ENCODE measurements around the gene CDR2L.

Gene CDR2L

DNA sequence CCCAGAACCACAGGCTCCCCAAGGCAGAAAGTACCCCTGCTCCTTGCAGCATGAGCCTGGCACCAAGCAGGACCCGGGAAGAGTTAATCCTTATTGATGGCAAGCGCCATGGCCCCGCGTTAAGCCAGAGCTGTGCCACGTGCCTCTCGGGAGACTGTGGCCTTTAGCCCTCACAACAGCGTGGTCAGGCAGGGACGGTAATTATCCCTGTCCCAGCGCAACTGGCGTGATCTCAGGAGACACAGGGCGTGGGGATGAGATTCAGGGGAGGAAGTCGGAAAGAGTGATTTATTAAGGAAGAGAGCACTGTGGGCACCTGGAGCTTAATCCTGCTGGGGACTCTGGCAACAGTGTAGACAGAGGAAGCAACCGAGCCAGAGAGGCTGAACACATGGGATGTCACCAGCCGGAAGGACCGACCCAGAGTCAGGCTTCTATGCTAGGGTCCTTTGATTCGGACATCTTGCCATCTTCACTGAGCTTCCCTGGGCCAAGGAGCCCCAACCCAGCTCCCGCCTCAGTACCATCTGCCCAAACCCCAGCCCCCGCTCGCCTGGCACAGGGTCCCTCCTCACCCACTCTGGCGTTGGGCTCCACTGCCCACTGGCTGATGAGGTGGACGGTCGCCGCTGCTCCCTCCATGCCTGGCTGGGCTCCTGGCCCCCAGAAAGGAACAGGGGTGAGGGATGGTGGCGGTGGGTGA lies 34.9 kb upstream of the CDR2L start:
- H3K4me3 ChIP-seq (ENCODE audit: low read length) = no peak overlapping the region
- H3K36me3 ChIP-seq (ENCODE audit: insufficient read depth, low read length) = no peaks in the 10 kb centered on the region
- H3K27me3 ChIP-seq (ENCODE audit: insufficient read depth, low read length) = peaks cover 42% of the 10 kb centered on the region
- no peaks in the 10 kb centered on the region for H3K9me3 ChIP-seq (ENCODE audit: low read length)
- no peak overlapping the region for H2AFZ ChIP-seq (ENCODE audit: low read depth, low read length)
- no peaks in the 10 kb centered on the region for H3K4me1 ChIP-seq (ENCODE audit: insufficient read depth, low read length)

DNA sequence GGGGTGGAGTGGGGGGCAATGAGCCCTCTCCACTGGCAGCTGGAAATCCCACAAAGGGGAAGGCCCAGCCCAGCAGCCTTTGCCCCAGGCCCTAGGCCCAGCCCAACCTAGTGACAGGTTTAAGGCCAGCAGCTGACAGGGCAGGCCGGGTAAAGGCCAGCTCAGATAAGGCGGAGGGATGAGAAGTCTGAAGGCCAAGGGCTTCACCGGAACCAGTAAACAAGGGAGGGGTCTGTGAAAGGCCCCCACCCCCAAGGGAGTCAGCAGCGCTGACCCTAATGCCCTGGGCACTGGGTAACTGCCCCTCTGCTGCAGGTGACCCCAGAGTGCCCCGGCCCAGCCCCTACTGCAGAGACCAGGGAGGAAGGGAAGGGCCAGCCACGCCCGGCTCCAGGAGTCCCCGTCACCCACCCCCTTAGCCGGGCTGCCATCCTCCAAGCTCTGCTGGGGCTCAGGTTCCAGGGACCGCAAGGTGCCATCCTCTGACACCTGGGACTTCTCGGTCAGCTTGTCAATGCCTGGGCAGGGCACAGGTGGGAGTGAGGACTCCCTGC lies 34.2 kb upstream of the CDR2L start:
- peaks cover 35% of the 10 kb centered on the region for H3K27me3 ChIP-seq (ENCODE audit: insufficient read depth, low read length)
- no peak overlapping the region for H3K4me3 ChIP-seq (ENCODE audit: low read length)
- no peaks in the 10 kb centered on the region for H3K4me1 ChIP-seq (ENCODE audit: insufficient read depth, low read length)
- H3K9me3 ChIP-seq (ENCODE audit: low read length) = no peaks in the 10 kb centered on the region
- no peak overlapping the region for H2AFZ ChIP-seq (ENCODE audit: low read depth, low read length)
- no peaks in the 10 kb centered on the region for H3K36me3 ChIP-seq (ENCODE audit: insufficient read depth, low read length)

DNA sequence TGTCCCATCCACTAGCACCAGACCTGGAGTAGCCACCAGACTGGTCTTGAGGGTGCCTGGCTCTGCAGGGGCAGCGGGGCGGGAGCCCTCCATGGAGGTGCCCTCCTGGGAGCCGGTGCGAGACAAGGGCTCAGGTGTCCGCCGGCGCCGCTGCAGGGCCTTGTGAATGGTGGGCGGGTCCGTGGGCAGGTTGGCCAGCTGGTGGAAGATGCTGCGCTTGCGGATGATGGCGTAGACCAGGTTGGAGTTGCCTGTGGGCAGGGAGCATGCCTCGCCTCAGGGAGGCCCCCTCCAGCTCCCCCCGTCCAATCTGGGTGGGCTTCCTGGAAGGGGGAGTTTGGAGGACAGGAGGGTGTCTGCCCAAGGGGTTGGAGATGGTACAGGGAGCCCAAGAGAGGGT lies 33.3 kb upstream of the CDR2L start:
- Histone ChIP-seq H2AFZ (ENCODE audit: low read depth, low read length) (no peak overlapping the region), H3K4me1 (ENCODE audit: insufficient read depth, low read length) (no peaks in the 10 kb centered on the region), H3K9me3 (ENCODE audit: low read length) (no peaks in the 10 kb centered on the region), H3K36me3 (ENCODE audit: insufficient read depth, low read length) (no peaks in the 10 kb centered on the region), H3K27me3 (ENCODE audit: insufficient read depth, low read length) (peaks cover 35% of the 10 kb centered on the region), H3K4me3 (ENCODE audit: low read length) (no peak overlapping the region)

DNA sequence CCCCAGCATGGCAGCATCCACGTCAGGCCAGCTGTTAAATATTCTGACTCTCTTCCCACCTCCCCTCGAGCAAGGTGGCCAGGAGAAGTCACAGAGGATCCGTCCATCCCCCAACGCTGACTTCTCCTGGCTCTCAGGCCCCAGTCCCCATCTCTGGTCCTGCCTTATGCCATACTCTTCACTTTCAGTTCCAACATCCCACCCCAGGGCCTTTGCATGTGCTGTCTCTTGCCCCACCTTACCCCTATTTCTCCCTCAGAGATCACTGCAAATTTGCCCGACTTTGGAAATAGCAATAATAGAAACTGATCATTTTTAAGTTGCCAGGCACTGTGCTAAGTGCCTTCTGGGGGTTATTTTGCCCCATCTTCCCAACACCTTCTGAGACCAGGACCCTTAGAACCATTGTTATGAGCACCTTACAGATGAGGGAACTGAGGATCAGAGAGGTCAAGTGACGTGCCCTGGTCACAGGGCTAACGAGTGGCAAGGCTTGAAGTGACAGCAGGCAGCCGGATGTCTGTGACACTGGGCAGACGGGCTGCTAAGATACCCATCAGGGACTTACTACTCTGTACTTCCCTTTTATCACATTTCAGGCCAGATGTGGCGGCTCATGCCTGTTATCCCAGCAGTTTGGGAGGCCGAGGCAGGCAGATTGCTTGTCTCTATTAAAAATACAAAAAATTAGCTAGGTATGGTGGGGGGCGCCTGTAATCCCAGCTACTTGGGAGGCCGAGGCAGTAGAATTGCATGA lies 32.6 kb upstream of the CDR2L start:
- peaks cover 35% of the 10 kb centered on the region for H3K27me3 ChIP-seq (ENCODE audit: insufficient read depth, low read length)
- H2AFZ ChIP-seq (ENCODE audit: low read depth, low read length) = no peak overlapping the region
- no peaks in the 10 kb centered on the region for H3K36me3 ChIP-seq (ENCODE audit: insufficient read depth, low read length)
- no peaks in the 10 kb centered on the region for H3K9me3 ChIP-seq (ENCODE audit: low read length)
- H3K4me1 ChIP-seq (ENCODE audit: insufficient read depth, low read length) = no peaks in the 10 kb centered on the region
- no peak overlapping the region for H3K4me3 ChIP-seq (ENCODE audit: low read length)

DNA sequence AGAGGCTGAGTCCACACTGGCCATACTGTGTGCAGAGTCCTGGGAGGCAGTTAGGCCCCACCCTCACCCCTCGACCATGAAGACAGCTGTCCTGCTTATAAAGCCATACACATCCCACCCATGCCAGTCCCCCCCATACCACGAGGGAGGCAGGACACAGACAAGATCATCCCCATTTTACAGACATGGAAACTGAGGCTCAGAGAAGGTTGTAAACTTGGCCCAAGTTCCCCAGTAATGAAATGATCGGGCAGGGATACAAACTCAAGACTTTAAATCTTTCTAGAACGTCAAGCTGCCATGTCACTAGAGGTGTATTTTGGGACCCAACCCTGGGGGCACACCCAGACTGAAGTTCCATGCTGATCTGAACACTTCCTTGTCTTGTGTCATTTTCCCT lies 31.3 kb upstream of the CDR2L start:
- Histone ChIP-seq H3K27me3 (ENCODE audit: insufficient read depth, low read length) (peaks cover 32% of the 10 kb centered on the region), H3K4me1 (ENCODE audit: insufficient read depth, low read length) (no peaks in the 10 kb centered on the region), H3K4me3 (ENCODE audit: low read length) (no peak overlapping the region), H3K36me3 (ENCODE audit: insufficient read depth, low read length) (no peaks in the 10 kb centered on the region), H3K9me3 (ENCODE audit: low read length) (no peaks in the 10 kb centered on the region), H2AFZ (ENCODE audit: low read depth, low read length) (no peak overlapping the region)

DNA sequence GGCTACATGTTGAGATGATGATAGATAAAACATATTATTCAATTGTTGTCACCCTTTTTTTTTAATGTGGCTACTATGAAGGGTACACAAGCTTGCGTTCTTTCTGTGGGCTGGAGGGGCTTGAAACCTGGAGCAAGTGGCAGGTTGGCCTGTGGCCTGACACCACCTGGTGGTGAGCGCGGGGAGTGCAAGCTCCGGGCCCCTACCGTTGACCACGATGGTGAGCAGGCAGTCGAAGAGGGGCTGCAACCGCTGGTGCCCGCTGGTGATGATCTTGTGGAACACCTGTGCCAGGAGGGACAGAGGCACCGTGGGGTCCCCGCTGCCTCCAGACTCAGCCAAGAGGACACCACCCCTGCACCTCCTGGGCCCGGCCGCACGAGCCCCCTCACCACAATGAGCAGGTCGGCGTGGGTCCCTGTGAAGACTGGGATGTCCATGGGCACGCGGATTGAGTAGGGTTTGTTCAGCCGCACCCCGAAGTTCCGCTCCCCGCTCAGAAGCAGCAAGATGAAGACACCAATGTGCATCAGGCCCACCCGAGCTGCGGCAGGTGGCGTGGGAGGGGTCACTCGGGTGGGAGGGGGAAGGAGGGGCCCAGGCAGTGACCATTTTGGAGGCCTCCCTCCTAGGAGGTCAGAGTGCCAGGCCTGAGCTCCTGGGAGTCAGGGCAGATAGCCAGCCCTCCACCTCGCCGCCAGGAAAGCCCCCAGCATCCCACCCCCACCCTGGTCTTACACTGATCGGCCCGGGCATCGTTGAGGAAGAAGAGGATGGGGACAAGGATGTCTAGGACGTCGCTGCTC lies 29.3 kb upstream of the CDR2L start:
- Histone ChIP-seq H3K4me3 (ENCODE audit: low read length) (no peak overlapping the region), H2AFZ (ENCODE audit: low read depth, low read length) (no peak overlapping the region), H3K36me3 (ENCODE audit: insufficient read depth, low read length) (no peaks in the 10 kb centered on the region), H3K4me1 (ENCODE audit: insufficient read depth, low read length) (no peaks in the 10 kb centered on the region), H3K27me3 (ENCODE audit: insufficient read depth, low read length) (peaks cover 27% of the 10 kb centered on the region), H3K9me3 (ENCODE audit: low read length) (no peaks in the 10 kb centered on the region)

DNA sequence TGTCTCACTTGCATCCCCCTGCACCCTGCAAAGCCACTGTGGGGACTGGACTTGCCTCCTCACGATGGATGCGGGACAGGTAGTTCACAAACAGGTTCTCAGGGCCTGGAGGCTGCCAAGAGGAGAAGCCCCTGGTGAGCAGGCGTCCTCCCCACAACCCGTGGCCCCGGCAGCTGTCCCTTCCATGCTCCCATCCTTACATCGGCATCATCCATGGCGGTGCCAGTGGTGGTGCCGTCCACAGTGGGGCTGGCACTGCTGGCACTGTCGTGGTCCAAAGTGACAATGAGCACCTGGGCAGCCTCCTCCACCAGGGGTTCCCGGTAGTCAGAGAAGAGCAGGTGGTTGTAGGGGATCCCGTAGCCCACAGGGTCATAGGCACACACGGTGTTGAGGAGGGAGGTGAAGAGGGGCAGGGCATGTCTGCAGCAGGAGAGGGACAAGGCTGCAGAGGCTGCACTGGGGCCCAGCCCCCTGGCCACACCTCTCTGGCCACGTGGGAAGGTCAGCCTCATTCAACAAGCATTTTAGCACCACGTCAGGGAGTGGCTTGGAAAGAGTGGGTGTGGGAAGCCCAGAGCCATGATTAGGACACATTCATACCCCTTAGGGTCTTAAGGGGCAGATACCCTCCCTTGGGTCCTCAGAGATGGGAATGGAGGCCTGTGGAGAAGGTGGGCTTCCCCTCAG lies 27.5 kb upstream of the CDR2L start:
- no peaks in the 10 kb centered on the region for H3K4me1 ChIP-seq (ENCODE audit: insufficient read depth, low read length)
- H2AFZ ChIP-seq (ENCODE audit: low read depth, low read length) = no peak overlapping the region
- no peaks in the 10 kb centered on the region for H3K9me3 ChIP-seq (ENCODE audit: low read length)
- peaks cover 31% of the 10 kb centered on the region for H3K27me3 ChIP-seq (ENCODE audit: insufficient read depth, low read length)
- H3K36me3 ChIP-seq (ENCODE audit: insufficient read depth, low read length) = no peaks in the 10 kb centered on the region
- H3K4me3 ChIP-seq (ENCODE audit: low read length) = no peak overlapping the region

DNA sequence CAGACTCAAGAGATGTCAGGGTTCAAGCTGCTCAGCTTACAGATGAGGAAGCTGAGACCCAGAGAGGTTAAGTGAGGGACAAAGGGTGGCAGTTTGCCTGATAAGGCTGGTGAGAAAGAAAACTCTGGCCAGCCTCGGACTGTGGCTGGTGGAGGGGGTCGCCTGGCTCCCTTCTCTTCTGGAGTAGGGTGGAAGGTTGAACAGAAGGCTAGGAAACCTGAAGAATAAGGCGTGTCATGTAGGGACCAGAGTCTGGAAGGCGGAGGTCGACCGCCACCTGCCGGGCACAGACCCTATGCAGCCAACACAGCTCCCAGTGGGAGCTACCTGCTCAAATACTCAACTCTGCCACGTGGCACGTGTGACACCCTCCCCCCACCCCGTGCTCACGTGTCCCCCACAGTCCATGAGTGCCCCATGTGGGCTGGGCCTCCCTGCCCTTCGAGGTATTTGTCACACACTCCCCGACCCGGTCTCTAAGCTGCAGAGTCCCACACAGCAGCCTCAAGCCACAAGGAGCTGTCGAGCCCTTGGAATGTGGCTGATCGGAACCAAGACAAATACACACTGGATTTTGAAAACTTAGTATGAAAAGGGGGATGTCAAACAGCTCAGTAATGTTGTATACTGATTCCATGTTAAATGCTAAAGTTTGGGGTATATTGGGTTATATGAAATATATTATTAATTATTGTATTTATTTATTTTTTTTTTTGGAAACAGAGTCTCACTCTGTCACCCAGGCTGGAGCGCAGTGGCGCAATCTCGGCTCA lies 26.7 kb upstream of the CDR2L start:
- Histone ChIP-seq H3K9me3 (ENCODE audit: low read length) (no peaks in the 10 kb centered on the region), H2AFZ (ENCODE audit: low read depth, low read length) (no peak overlapping the region), H3K36me3 (ENCODE audit: insufficient read depth, low read length) (no peaks in the 10 kb centered on the region), H3K27me3 (ENCODE audit: insufficient read depth, low read length) (peaks cover 28% of the 10 kb centered on the region), H3K4me1 (ENCODE audit: insufficient read depth, low read length) (no peaks in the 10 kb centered on the region), H3K4me3 (ENCODE audit: low read length) (no peak overlapping the region)

DNA sequence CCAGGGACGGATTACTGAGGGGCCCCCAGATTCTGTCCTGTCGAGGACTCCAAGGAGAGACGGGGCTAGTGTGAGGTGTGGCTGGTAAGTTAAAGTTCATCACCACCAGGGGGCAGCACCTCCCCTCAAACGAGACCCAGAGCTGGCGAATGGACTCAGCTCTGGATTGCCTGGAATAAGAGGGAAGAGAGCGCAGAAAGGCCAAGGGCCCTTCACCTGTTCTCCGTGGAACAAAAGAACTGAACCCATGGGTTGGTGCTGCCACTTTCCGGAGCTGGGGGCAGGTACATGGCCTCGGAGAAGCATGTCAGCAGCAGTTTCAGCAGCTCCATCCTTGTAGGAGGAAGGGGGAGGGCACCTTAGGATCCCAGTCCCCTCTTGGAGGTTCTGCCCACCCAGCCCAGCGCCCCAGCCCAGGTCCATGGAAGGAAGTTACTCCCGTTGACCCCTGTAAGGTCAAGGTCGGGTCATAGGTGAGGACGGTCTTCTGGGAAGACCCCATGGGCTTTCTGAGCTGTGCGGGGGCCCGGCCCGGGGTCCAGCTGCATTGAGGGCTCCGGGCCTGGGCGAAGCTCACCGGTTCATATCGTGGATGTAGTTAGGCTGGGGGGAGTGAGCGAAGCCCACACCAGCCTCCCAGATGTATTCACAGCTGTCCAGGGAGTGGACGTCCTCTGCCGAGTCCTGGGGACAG lies 25.6 kb upstream of the CDR2L start:
- H3K27me3 ChIP-seq (ENCODE audit: insufficient read depth, low read length) = peaks cover 20% of the 10 kb centered on the region
- no peaks in the 10 kb centered on the region for H3K36me3 ChIP-seq (ENCODE audit: insufficient read depth, low read length)
- H3K4me3 ChIP-seq (ENCODE audit: low read length) = no peak overlapping the region
- H2AFZ ChIP-seq (ENCODE audit: low read depth, low read length) = no peak overlapping the region
- H3K4me1 ChIP-seq (ENCODE audit: insufficient read depth, low read length) = no peaks in the 10 kb centered on the region
- H3K9me3 ChIP-seq (ENCODE audit: low read length) = no peaks in the 10 kb centered on the region

DNA sequence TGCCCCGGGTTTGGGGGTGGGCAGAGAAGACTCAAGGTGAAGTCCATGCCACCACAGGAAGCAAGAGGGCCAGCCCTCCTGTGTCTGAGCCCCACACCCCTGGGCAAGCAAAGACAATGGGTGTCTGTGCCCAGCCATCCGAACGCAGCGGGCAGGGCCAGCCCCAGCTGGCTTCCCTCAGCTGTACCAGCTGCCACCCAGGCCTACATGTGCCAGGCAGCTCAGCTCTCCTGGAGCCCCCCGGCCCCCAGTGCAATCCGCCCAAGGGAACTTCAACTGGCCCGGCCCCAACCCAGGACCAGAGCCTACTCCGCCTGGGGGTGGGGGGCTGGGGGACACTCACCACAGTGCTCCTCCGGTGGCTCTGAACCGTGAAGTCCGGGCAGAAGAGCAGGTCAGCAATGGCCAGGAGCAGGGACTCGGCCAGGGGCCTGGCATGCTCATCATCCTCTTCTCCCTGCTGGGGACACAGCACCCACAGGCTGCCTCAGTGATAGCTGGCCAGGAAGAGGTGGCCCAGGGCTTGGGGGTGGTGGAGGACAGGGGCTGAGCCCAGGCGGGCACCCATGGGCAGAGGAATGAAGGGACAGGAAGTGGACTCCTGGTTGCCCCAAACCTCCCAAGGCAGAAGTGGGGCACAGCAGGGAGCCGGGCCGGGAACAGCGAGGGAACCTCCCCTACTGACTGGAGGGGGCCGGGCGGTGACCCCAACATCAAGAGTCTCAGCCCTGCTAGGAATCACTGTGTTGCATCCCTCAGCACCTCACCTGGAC lies 24.6 kb upstream of the CDR2L start:
- no peaks in the 10 kb centered on the region for H3K36me3 ChIP-seq (ENCODE audit: insufficient read depth, low read length)
- H2AFZ ChIP-seq (ENCODE audit: low read depth, low read length) = no peak overlapping the region
- no peaks in the 10 kb centered on the region for H3K4me1 ChIP-seq (ENCODE audit: insufficient read depth, low read length)
- H3K9me3 ChIP-seq (ENCODE audit: low read length) = no peaks in the 10 kb centered on the region
- H3K27me3 ChIP-seq (ENCODE audit: insufficient read depth, low read length) = peaks cover 20% of the 10 kb centered on the region
- no peak overlapping the region for H3K4me3 ChIP-seq (ENCODE audit: low read length)

DNA sequence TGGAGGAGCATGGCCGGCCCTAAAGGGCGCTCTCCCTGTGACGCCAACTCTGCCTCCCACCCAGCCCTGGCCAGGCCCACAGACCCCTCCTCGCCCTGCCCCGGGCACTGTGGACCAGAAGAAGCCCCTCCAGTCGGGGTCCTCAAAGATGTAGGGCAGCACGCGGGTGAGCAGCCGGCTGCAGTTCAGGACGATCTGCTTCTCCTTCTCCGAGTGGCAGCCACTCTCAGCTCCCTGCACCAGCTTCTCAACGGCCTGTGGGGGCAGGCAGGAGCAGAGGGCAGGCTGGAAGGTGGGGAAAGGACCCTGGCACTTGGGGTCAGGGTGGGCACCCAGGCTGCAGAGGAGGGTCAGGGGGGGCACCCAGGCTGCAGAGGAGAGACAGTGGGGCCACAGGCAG lies 23.8 kb upstream of the CDR2L start:
- no peak overlapping the region for H2AFZ ChIP-seq (ENCODE audit: low read depth, low read length)

More for the DNA sequence above, 23.8 kb upstream of the CDR2L start:
- no peaks in the 10 kb centered on the region for H3K36me3 ChIP-seq (ENCODE audit: insufficient read depth, low read length)
- no peak overlapping the region for H3K4me3 ChIP-seq (ENCODE audit: low read length)
- H3K27me3 ChIP-seq (ENCODE audit: insufficient read depth, low read length) = peaks cover 20% of the 10 kb centered on the region
- no peaks in the 10 kb centered on the region for H3K4me1 ChIP-seq (ENCODE audit: insufficient read depth, low read length)
- no peaks in the 10 kb centered on the region for H3K9me3 ChIP-seq (ENCODE audit: low read length)
